H7 (cell line): ENCODE results near the gene KCNAB1. TPM values are rescaled to one million over a fixed set of nuclear protein-coding genes. Genes with fewer than 3 reads are reported as not detected.
"Not testable (repeated sequence)": the region's sequence is repeated elsewhere in the genome, so short reads cannot be mapped to it uniquely, and the experiment has no call there.

Source experiments
- DNase-seq: peaks from one replicate; pipeline ENCODE4 v3.0.0; 2012
- H3K27me3 ChIP-seq: 2 replicates; pipeline ENCODE4 v1.6.0; 2011; ENCODE audit warnings: mild to moderate bottlenecking, low read length; ENCODE audit not compliant: control insufficient read depth, insufficient read depth
- H3K36me3 ChIP-seq: replicated peaks from 2 replicates; pipeline ENCODE4 v1.5.1; 2011; ENCODE audit warnings: low read length; ENCODE audit not compliant: control insufficient read depth, insufficient read depth
- H3K4me3 ChIP-seq: 2 replicates; pipeline ENCODE4 v1.5.1; 2011; ENCODE audit warnings: low read depth, mild to moderate bottlenecking, control low read depth, low read length, moderate library complexity; ENCODE audit not compliant: insufficient read depth
- total RNA-seq: library from RNA; depleted of rRNA; stranded (reverse); fragments of >200 nt; shearing (Covaris generic); gene quantifications from 2 replicates; pipeline ENCODE4 v1.2.3, GENCODE V29; 2014

The KCNAB1 gene
- total RNA-seq, 1 experiment from 2014 or later = 0.42 TPM

- no peak for DNase-seq
- H3K36me3 ChIP-seq = no peaks in the 10 kb centered on the region
Measured at GRCh38 chr3:156563900-156564682, 443.7 kb downstream of the KCNAB1 start.

GRCh38 chr3:156569016-156569415 is 448.6 kb downstream of the KCNAB1 start:
- H3K36me3 ChIP-seq, H3K4me3 ChIP-seq, DNase-seq: not testable (repeated sequence)

More at GRCh38 chr3:156563900-156564682, 443.7 kb downstream of the KCNAB1 start:
- no peaks in the 10 kb centered on the region for H3K27me3 ChIP-seq
- H3K4me3 ChIP-seq = no peak overlapping the region

GRCh38 chr3:156569881-156570280 is 449.5 kb downstream of the KCNAB1 start:
- not testable (repeated sequence) for DNase-seq, H3K27me3 ChIP-seq, H3K36me3 ChIP-seq, H3K4me3 ChIP-seq

More at GRCh38 chr3:156569016-156569415, 448.6 kb downstream of the KCNAB1 start:
- H3K27me3 ChIP-seq = not testable (repeated sequence)

- DNase-seq = no peak
- Histone ChIP-seq H3K27me3 (no peaks in the 10 kb centered on the region), H3K36me3 (no peaks in the 10 kb centered on the region), H3K4me3 (no peak overlapping the region)
Measured at GRCh38 chr3:156575641-156576040, 455.3 kb downstream of the KCNAB1 start.

GRCh38 chr3:156576051-156576450 is 455.7 kb downstream of the KCNAB1 start:
- H3K4me3 ChIP-seq = no peak overlapping the region
- no peaks in the 10 kb centered on the region for H3K27me3 ChIP-seq
- H3K36me3 ChIP-seq = no peaks in the 10 kb centered on the region
- no peak for DNase-seq

GRCh38 chr3:156576651-156577348 is 456.4 kb downstream of the KCNAB1 start:
- H3K27me3 ChIP-seq = no peaks in the 10 kb centered on the region
- no peak overlapping the region for H3K4me3 ChIP-seq
- H3K36me3 ChIP-seq = no peaks in the 10 kb centered on the region
- no peak for DNase-seq

GRCh38 chr3:156577736-156578135 is 457.4 kb downstream of the KCNAB1 start:
- no peaks in the 10 kb centered on the region for H3K36me3 ChIP-seq
- DNase-seq = no peak
- H3K27me3 ChIP-seq = no peaks in the 10 kb centered on the region
- no peak overlapping the region for H3K4me3 ChIP-seq

GRCh38 chr3:156579427-156579851 is 459.1 kb downstream of the KCNAB1 start:
- Histone ChIP-seq H3K27me3 (no peaks in the 10 kb centered on the region), H3K36me3 (no peaks in the 10 kb centered on the region), H3K4me3 (no peak overlapping the region)
- no peak for DNase-seq

GRCh38 chr3:156581033-156581432 is 460.7 kb downstream of the KCNAB1 start:
- DNase-seq = no peak
- no peak overlapping the region for H3K4me3 ChIP-seq

GRCh38 chr3:156581954-156582353 is 461.6 kb downstream of the KCNAB1 start:
- no peak overlapping the region for H3K4me3 ChIP-seq
- no peaks in the 10 kb centered on the region for H3K36me3 ChIP-seq
- no peak for DNase-seq
- no peaks in the 10 kb centered on the region for H3K27me3 ChIP-seq

More at GRCh38 chr3:156581033-156581432, 460.7 kb downstream of the KCNAB1 start:
- no peaks in the 10 kb centered on the region for H3K27me3 ChIP-seq
- H3K36me3 ChIP-seq = no peaks in the 10 kb centered on the region

GRCh38 chr3:156582532-156583183 is 462.3 kb downstream of the KCNAB1 start:
- no peaks in the 10 kb centered on the region for H3K36me3 ChIP-seq
- H3K4me3 ChIP-seq = no peak overlapping the region
- H3K27me3 ChIP-seq = no peaks in the 10 kb centered on the region
- DNase-seq = no peak

- Histone ChIP-seq H3K36me3 (no peaks in the 10 kb centered on the region), H3K4me3 (no peak overlapping the region), H3K27me3 (no peaks in the 10 kb centered on the region)
- DNase-seq = no peak
Measured at GRCh38 chr3:156583469-156583868, 463.1 kb downstream of the KCNAB1 start.

- DNase-seq = no peak
- Histone ChIP-seq H3K4me3 (no peak overlapping the region), H3K36me3 (no peaks in the 10 kb centered on the region), H3K27me3 (no peaks in the 10 kb centered on the region)
Measured at GRCh38 chr3:156586905-156587759, 466.8 kb downstream of the KCNAB1 start.

GRCh38 chr3:156587760-156588069 is 467.3 kb downstream of the KCNAB1 start:
- Histone ChIP-seq H3K4me3 (no peak overlapping the region), H3K27me3 (no peaks in the 10 kb centered on the region), H3K36me3 (no peaks in the 10 kb centered on the region)
- no peak for DNase-seq
